Esophagus muscularis mucosa (tissue), 4 donors: ENCODE measurements around the gene PLB1.

ENCODE experiments used
- CTCF ChIP-seq, 3 experiments: fragments of 200-600 bp in 2 of 3; fragments of 450-650 bp in 1 of 3; sonication (generic) in 2 of 3; IDR thresholded peaks; one replicate each; pipeline ENCODE4 v1.5.1; 2017 to 2019; ENCODE audit warnings: antibody characterized with exemption in 3 of 3, mild to moderate bottlenecking in 2 of 3, moderate library complexity in 1 of 3
- EP300 ChIP-seq: sonication (generic); formaldehyde crosslinking; IDR thresholded peaks from one replicate; pipeline ENCODE4 v1.6.1; 2017; ENCODE audit warnings: antibody characterized with exemption
- POLR2A ChIP-seq: fragments of 450-650 bp; IDR thresholded peaks from one replicate; pipeline ENCODE4 v1.6.1; 2017; ENCODE audit warnings: antibody characterized with exemption, moderate library complexity, mild to moderate bottlenecking, low read depth
- POLR2AphosphoS5 ChIP-seq, 2 donors: sonication (generic); formaldehyde crosslinking; IDR thresholded peaks; one replicate each; pipeline ENCODE4 v1.6.1; 2017; ENCODE audit warnings: antibody characterized with exemption in 2 of 2

GRCh38 chr2:28595323-28595722 is 99.5 kb downstream of the PLB1 start:
- TF ChIP-seq POLR2A, result no peak
- no peak for TF ChIP-seq CTCF (IDR thresholded peaks at IDR 0.05)
- TF ChIP-seq EP300, result no peak
- no peak for TF ChIP-seq POLR2AphosphoS5 (IDR thresholded peaks at IDR 0.05)
